Astrocyte of the spinal cord (primary cell): ENCODE results near the gene PIK3C2G.
A peak's percentile ranks its signal among the peaks of the same experiment; 100 is the strongest.

Experiments
- DNase-seq: peaks from one replicate; pipeline ENCODE4 v3.0.0; 2011; ENCODE audit warnings: low read depth, low spot score
- H3K4me3 ChIP-seq: 2 replicates; pipeline ENCODE4 v1.5.1; 2011; ENCODE audit warnings: low read depth, mild to moderate bottlenecking, low read length, moderate library complexity
- in situ Hi-C: cut with HindIII; loops from 2 replicates; pipeline ENCODE4 v1.10.0; 2017; ENCODE audit warnings: low sequenced_read_pairs
- TF ChIP-seq, protein P1 (sequence below): IDR thresholded peaks from 2 replicates; pipeline ENCODE4 v1.5.1; 2012; ENCODE audit warnings: low read depth, mild to moderate bottlenecking, low read length, inconsistent platforms

Gene PIK3C2G

DNA sequence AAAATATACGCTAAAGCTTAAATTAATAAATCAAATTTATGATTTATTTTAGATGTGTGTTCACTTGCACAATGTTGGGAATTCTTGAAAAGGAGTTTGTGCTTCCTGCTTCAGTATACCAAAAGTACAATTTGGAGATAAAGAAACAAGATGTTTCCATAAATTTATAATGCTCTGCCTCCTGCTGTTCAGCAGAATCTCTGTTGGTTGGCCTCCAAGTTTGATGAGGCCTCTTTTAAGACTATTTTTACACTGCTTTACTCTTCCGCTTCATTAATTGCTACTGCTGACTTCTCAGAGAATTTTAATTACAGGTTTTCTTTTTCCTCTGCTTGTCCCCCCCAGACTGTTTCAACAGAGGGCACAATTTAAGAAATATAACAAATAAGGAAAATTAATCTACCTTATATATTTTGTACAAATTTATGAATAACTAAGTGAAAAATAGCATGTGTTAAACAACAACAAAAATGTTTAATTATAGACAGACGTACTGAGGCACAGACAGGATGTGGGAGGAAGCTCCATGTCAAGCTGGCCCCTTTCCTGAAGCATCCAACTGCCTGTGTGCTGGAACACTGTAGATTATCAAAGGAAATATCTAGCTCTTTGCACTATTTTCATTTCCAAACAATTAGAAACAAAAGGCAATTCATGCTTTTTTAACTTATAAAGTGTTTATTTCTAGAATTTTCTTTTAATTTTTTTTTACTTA lies 83.9 kb downstream of the PIK3C2G start:
- TF ChIP-seq, protein P1, sequence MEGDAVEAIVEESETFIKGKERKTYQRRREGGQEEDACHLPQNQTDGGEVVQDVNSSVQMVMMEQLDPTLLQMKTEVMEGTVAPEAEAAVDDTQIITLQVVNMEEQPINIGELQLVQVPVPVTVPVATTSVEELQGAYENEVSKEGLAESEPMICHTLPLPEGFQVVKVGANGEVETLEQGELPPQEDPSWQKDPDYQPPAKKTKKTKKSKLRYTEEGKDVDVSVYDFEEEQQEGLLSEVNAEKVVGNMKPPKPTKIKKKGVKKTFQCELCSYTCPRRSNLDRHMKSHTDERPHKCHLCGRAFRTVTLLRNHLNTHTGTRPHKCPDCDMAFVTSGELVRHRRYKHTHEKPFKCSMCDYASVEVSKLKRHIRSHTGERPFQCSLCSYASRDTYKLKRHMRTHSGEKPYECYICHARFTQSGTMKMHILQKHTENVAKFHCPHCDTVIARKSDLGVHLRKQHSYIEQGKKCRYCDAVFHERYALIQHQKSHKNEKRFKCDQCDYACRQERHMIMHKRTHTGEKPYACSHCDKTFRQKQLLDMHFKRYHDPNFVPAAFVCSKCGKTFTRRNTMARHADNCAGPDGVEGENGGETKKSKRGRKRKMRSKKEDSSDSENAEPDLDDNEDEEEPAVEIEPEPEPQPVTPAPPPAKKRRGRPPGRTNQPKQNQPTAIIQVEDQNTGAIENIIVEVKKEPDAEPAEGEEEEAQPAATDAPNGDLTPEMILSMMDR = no peak
- DNase-seq = peak; percentile 3
- no peak overlapping the region for H3K4me3 ChIP-seq
- in situ Hi-C loops = no loop called here

DNA sequence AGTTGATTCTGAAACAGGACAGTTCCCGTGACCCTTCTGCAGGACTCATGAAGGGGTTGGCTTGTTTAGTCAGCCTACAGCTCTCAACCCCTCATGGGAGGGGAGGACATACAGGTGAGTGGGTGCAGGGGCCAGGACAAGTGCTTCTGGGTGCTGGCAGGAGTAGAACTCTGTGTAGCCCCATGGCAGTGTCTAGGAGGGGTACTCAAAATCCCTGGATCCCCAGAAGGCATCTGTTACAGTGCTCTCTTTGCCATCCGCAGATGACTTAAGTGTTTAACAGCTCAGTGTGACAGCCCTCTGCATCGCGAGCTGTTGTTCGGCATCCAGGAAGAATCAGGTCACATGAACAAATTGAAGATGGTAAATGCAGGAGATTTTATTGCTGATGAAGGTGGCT lies 91.0 kb downstream of the PIK3C2G start:
- no peak for DNase-seq
- TF ChIP-seq, protein P1 = no peak
- in situ Hi-C loops = no loop called here

GRCh38 chr12:18355429-18355828 lies 94.1 kb downstream of the PIK3C2G start:
- DNase-seq = no peak
- in situ Hi-C loops = no loop called here
- H3K4me3 ChIP-seq = no peak overlapping the region
- TF ChIP-seq, protein P1 = no peak

More for the DNA sequence above, 91.0 kb downstream of the PIK3C2G start:
- H3K4me3 ChIP-seq = no peak overlapping the region

- TF ChIP-seq, protein P1 = no peak
- H3K4me3 ChIP-seq = no peak overlapping the region
- no peak for DNase-seq
- in situ Hi-C loops = no loop called here
These were observed 96.8 kb downstream of the PIK3C2G start for GRCh38 chr12:18358077-18358476.

- in situ Hi-C loops = no loop called here
- TF ChIP-seq, protein P1 = no peak
- no peak overlapping the region for H3K4me3 ChIP-seq
- no peak for DNase-seq
These were observed 97.6 kb downstream of the PIK3C2G start for GRCh38 chr12:18358930-18359329.

DNA sequence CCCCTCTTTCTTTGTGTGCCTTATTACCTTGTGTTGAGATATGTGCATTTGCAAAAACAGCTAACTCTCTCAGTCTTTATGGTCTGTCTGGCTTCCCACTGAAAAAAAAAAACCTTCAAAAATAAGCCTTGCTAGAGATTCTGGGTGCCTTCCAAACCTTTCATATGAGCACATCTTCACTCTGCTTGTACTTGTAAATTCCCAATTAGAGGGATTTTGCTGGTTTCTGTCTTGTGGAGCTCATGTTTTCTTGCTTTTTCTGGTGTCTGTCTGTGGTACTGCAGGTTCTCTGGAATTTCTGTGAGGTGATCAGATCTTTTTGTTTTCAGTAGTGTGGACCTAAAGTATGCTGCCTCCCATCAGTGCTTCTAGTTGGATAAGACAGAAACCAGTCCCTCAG lies 100.1 kb downstream of the PIK3C2G start:
- TF ChIP-seq, protein P1 = no peak
- DNase-seq = no peak
- no peak overlapping the region for H3K4me3 ChIP-seq
- in situ Hi-C loops = no loop called here

DNA sequence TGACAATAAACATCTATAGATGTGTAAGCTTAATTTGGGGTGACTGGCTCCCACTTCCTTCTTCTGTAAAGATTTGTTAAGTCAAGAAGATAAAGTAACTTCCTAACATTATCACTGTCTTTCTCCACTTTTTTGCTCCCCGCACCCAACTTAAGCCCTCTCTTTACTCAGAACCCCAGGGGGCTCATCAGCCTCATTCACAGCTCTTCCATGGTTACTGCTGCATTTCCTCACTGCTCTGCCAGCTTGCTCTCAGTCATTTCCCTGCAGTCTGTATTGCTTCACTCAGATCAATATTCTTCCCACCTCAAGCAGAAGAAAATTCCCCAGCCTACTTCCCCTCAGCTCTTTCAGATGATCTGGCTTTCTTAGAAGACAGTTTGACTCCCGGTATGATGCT lies 102.0 kb downstream of the PIK3C2G start:
- TF ChIP-seq, protein P1 = no peak
- no peak for DNase-seq
- no peak overlapping the region for H3K4me3 ChIP-seq
- in situ Hi-C loops = no loop called here
